Type B pancreatic cell (in vitro differentiated cells): Measurements from ENCODE around the gene MRC2. TPM values are rescaled to one million over a fixed set of nuclear protein-coding genes. Genes with fewer than 3 reads are reported as not detected.
A peak's percentile ranks its signal among the peaks of the same experiment; 100 is the strongest.

Experiments used
- DNase-seq: peaks from one replicate; pipeline ENCODE4 v3.0.0; 2021; ENCODE audit warnings: mixed read lengths; ENCODE audit not compliant: unreplicated experiment; ENCODE audit errors: extremely low spot score
- H3K27ac Mint-ChIP-seq: 2 replicates; pipeline ENCODE4 v1.8.0; 2021; ENCODE audit warnings: mild to moderate bottlenecking, mixed read lengths
- H3K27me3 Mint-ChIP-seq: 2 replicates; pipeline ENCODE4 v1.8.0; 2021; ENCODE audit warnings: mixed read lengths
- H3K36me3 Mint-ChIP-seq: 2 replicates; pipeline ENCODE4 v1.8.0; 2021; ENCODE audit warnings: mixed read lengths
- H3K4me1 Mint-ChIP-seq: one replicate; pipeline ENCODE4 v1.8.0; 2021; ENCODE audit warnings: mixed read lengths; ENCODE audit not compliant: unreplicated experiment
- H3K4me3 Mint-ChIP-seq: 2 replicates; pipeline ENCODE4 v1.8.0; 2021; ENCODE audit warnings: mild to moderate bottlenecking, mixed read lengths
- H3K9me3 Mint-ChIP-seq: 2 replicates; pipeline ENCODE4 v1.8.0; 2021; ENCODE audit warnings: mixed read lengths
- CTCF ChIP-seq: fragments of 200-600 bp; sonication (generic); conservative IDR thresholded peaks from 2 replicates; pipeline ENCODE4 v1.5.0; 2021; ENCODE audit warnings: antibody characterized with exemption, mild to moderate bottlenecking
- total RNA-seq: library from RNA; stranded (reverse); gene quantifications from 2 replicates; pipeline ENCODE4 v1.2.1, GENCODE V29; 2021; ENCODE audit warnings: low replicate concordance

MRC2 gene
- total RNA-seq, 1 donor from 2014 or later, result 52.7 TPM

GRCh38 chr17:62717589-62717855 lies 90.1 kb downstream of the MRC2 start:
- H3K4me1 Mint-ChIP-seq, result peaks cover 3% of the 10 kb centered on the region
- TF ChIP-seq CTCF, result no peak
- H3K9me3 Mint-ChIP-seq, result peaks cover 9% of the 10 kb centered on the region
- no peak overlapping the region for H3K27ac Mint-ChIP-seq
- H3K4me3 Mint-ChIP-seq, result no peak overlapping the region
- DNase-seq, result no peak
- H3K27me3 Mint-ChIP-seq, result peaks cover 14% of the 10 kb centered on the region
- no peaks in the 10 kb centered on the region for H3K36me3 Mint-ChIP-seq

DNA sequence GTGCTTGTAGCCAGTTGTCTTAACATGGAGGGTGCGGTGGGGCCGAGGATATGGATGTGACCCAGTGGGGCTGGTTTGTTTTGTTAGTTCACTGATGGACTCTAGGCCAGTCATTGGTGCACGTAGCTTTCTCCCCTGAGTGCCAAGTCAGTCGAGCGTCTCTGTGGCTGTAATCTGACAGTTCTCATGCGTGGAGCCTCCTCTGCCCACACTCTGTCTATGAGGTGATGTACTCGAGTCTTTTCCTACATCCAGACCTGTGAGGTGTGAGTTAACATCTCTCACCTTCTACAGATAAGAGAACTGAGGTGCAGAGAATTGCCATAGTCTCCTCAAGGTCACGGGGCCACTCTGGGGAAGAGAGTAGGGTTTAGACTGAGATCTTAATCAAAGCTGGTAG lies 90.4 kb downstream of the MRC2 start:
- Mint-ChIP-seq H3K27ac (no peak overlapping the region), H3K36me3 (no peaks in the 10 kb centered on the region), H3K4me3 (no peak overlapping the region), H3K9me3 (peaks cover 9% of the 10 kb centered on the region), H3K4me1 (peaks cover 4% of the 10 kb centered on the region), H3K27me3 (peaks cover 14% of the 10 kb centered on the region)
- TF ChIP-seq CTCF, result no peak
- DNase-seq, result no peak

DNA sequence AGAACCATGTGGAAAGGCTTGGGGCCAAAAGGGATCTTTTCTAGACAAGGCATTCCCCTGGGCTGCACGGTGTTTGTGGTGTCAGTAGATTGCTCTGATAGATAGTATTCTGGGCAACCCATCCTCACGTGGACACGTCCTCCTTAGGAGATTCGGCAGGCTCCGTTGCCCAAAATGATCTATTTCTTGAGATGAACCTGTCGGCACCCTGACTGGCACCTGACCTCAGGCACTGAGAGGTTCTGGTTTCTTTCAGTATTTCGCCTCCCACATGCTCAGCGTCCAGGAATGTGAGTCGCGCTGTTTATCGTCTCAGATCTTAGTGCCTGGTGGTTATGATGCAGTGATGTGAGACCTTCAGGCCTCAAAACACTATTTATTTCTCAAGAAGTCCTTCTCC lies 91.0 kb downstream of the MRC2 start:
- H3K36me3 Mint-ChIP-seq, result no peaks in the 10 kb centered on the region
- DNase-seq, result no peak
- no peak for TF ChIP-seq CTCF
- H3K27ac Mint-ChIP-seq, result no peak overlapping the region
- H3K27me3 Mint-ChIP-seq, result peaks cover 12% of the 10 kb centered on the region
- H3K4me1 Mint-ChIP-seq, result peaks cover 8% of the 10 kb centered on the region
- no peak overlapping the region for H3K4me3 Mint-ChIP-seq
- H3K9me3 Mint-ChIP-seq, result peaks cover 9% of the 10 kb centered on the region

GRCh38 chr17:62719586-62719985 lies 92.1 kb downstream of the MRC2 start:
- Mint-ChIP-seq H3K27ac (no peak overlapping the region), H3K4me1 (peaks cover 19% of the 10 kb centered on the region), H3K27me3 (peaks cover 15% of the 10 kb centered on the region), H3K4me3 (no peak overlapping the region), H3K9me3 (peaks cover 9% of the 10 kb centered on the region), H3K36me3 (no peaks in the 10 kb centered on the region)
- DNase-seq, result no peak
- TF ChIP-seq CTCF, result no peak

DNA sequence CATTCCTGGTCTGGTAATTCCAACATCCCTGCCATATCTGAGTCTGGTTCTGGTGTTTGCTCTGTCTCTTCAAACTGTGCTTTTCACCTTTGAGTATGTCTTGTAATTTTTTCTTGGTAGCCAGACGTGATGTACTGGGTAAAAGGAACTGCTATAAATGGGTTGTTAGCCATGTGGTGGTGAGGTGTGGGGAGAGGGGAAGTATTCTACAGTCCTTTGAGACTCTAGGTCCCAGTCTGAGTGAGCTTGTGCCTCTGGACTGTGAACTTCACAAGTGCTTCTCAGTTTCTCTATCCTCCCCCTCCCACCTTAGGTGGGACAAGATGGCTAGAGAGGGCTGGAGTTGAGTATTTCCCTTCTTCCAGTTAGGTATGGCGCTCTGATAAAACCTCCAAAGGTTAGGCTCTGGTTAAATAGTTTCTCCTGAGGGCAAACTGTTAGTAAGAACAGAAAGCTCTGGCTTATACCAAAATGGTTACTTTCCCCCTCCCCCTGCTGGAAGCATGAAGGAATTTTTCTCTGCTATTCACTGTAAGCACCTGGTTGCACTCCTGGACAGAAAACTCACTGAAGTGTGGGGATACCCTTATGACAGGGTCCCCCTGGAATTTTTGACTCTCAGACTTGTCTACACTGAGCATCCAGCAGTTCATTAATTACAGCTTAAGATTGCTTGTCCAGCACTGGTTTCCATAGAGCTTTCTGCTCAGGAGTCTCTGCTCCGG lies 92.8 kb downstream of the MRC2 start:
- Mint-ChIP-seq H3K4me1 (peaks cover 24% of the 10 kb centered on the region), H3K36me3 (no peaks in the 10 kb centered on the region), H3K9me3 (peaks cover 9% of the 10 kb centered on the region), H3K4me3 (no peak overlapping the region), H3K27me3 (peaks cover 18% of the 10 kb centered on the region), H3K27ac (no peak overlapping the region)
- TF ChIP-seq CTCF, result peak; percentile 59
- no peak for DNase-seq

DNA sequence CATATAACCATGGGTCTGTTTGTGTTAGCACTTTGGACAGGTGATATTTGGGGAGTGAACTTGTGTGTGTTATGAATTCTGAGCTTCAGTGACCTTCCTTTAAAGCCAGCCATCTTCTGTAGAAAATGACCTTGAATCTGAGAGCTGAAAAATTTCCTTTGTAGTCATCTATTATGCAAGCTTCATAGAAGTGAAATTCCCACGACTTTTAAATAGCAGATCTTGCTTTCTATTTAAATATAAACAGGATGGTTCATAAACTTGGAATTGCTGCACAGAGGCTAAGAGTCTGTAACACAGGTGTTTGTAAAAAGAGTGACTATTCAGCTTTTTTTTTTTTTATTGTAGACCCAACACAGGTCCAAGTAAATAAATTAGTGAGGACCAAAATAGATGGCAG lies 95.2 kb downstream of the MRC2 start:
- Mint-ChIP-seq H3K27ac (peak overlapping the region; percentile 35), H3K27me3 (peaks cover 18% of the 10 kb centered on the region), H3K4me1 (peaks cover 31% of the 10 kb centered on the region), H3K9me3 (peaks cover 14% of the 10 kb centered on the region), H3K36me3 (no peaks in the 10 kb centered on the region), H3K4me3 (no peak overlapping the region)
- no peak for DNase-seq
- TF ChIP-seq CTCF, result no peak
